GM06990 (cell line): ENCODE results near the gene NFIA.
"Not testable (repeated sequence)": the region's sequence is repeated elsewhere in the genome, so short reads cannot be mapped to it uniquely, and the experiment has no call there.

Experiments used
- DNase-seq: peaks from one replicate; pipeline ENCODE4 v3.0.0-alpha.2; 2011; ENCODE audit not compliant: insufficient read length; ENCODE audit errors: extremely low read depth
- H3K27me3 ChIP-seq: replicated peaks from 2 replicates; pipeline ENCODE4 v1.6.0; 2011; ENCODE audit warnings: low read length; ENCODE audit not compliant: control insufficient read depth, insufficient read depth
- H3K36me3 ChIP-seq: 2 replicates; pipeline ENCODE4 v1.5.1; 2011; ENCODE audit warnings: low read length; ENCODE audit not compliant: control insufficient read depth, insufficient read depth
- H3K4me3 ChIP-seq: replicated peaks from 2 replicates; pipeline ENCODE4 v1.5.1; 2011; ENCODE audit warnings: low read depth, mild to moderate bottlenecking, control low read depth, low read length
- CTCF ChIP-seq: IDR thresholded peaks from 2 replicates; pipeline ENCODE4 v1.5.1; 2011; ENCODE audit warnings: low read length, control low read depth, mild to moderate bottlenecking, inconsistent platforms; ENCODE audit not compliant: insufficient read depth, poor library complexity, severe bottlenecking

The NFIA gene

GRCh38 chr1:61463220-61463619 lies 380.9 kb downstream of the NFIA start:
- H3K27me3 ChIP-seq, result no peaks in the 10 kb centered on the region
- no peaks in the 10 kb centered on the region for H3K36me3 ChIP-seq
- TF ChIP-seq CTCF, result no peak
- no peak for DNase-seq
- H3K4me3 ChIP-seq, result no peak overlapping the region

GRCh38 chr1:61467836-61468235 lies 385.5 kb downstream of the NFIA start:
- H3K4me3 ChIP-seq, DNase-seq, H3K36me3 ChIP-seq, H3K27me3 ChIP-seq: not testable (repeated sequence)

- Histone ChIP-seq H3K4me3 (no peak overlapping the region), H3K36me3 (no peaks in the 10 kb centered on the region), H3K27me3 (no peaks in the 10 kb centered on the region; the same call in 1 of the 2 replicates)
- TF ChIP-seq CTCF, result no peak
- no peak for DNase-seq
These were observed 387.0 kb downstream of the NFIA start for GRCh38 chr1:61469365-61469764.

GRCh38 chr1:61472876-61473275 lies 390.5 kb downstream of the NFIA start:
- Histone ChIP-seq H3K4me3 (no peak overlapping the region), H3K36me3 (no peaks in the 10 kb centered on the region), H3K27me3 (no peaks in the 10 kb centered on the region; the same call in 1 of the 2 replicates)
- DNase-seq, result no peak
- no peak for TF ChIP-seq CTCF

- no peaks in the 10 kb centered on the region; the same call in 1 of the 2 replicates for H3K27me3 ChIP-seq
- H3K4me3 ChIP-seq, result no peak overlapping the region
- TF ChIP-seq CTCF, result no peak
- DNase-seq, result no peak
- no peaks in the 10 kb centered on the region for H3K36me3 ChIP-seq
These were observed 392.0 kb downstream of the NFIA start for GRCh38 chr1:61474269-61474817.

- no peak for DNase-seq
- TF ChIP-seq CTCF, result no peak
- Histone ChIP-seq H3K36me3 (no peaks in the 10 kb centered on the region), H3K4me3 (no peak overlapping the region), H3K27me3 (no peaks in the 10 kb centered on the region; the same call in 1 of the 2 replicates)
These were observed 392.6 kb downstream of the NFIA start for GRCh38 chr1:61474963-61475362.
